GM18868 (cell line): Measurements from ENCODE around the gene XPA.
"Not testable (repeated sequence)": the region's sequence is repeated elsewhere in the genome, so short reads cannot be mapped to it uniquely, and the experiment has no call there.

Experiments used
- ATAC-seq: cut with Tn5 transposase; IDR thresholded peaks from one replicate; pipeline ENCODE4 v1.9.1; 2021; ENCODE audit warnings: mild to moderate bottlenecking, moderate library complexity; ENCODE audit not compliant: unreplicated experiment

XPA gene

DNA sequence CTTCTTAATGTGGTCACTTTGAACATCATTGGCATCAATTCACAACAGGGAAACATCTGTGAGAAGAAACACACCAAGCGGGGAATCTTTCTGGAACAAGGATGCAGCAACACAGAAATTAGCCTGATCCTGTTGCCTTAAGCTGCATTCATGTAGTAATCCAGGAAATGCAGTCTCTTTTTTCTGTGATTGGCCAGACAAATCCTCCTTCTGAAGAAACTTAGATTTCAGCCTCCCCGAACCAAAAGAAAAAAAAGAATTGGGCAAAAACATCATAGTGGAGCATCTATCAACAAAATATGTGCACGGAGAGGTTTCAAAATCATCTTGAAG lies 7.2 kb upstream of the XPA start:
- no peak for ATAC-seq

DNA sequence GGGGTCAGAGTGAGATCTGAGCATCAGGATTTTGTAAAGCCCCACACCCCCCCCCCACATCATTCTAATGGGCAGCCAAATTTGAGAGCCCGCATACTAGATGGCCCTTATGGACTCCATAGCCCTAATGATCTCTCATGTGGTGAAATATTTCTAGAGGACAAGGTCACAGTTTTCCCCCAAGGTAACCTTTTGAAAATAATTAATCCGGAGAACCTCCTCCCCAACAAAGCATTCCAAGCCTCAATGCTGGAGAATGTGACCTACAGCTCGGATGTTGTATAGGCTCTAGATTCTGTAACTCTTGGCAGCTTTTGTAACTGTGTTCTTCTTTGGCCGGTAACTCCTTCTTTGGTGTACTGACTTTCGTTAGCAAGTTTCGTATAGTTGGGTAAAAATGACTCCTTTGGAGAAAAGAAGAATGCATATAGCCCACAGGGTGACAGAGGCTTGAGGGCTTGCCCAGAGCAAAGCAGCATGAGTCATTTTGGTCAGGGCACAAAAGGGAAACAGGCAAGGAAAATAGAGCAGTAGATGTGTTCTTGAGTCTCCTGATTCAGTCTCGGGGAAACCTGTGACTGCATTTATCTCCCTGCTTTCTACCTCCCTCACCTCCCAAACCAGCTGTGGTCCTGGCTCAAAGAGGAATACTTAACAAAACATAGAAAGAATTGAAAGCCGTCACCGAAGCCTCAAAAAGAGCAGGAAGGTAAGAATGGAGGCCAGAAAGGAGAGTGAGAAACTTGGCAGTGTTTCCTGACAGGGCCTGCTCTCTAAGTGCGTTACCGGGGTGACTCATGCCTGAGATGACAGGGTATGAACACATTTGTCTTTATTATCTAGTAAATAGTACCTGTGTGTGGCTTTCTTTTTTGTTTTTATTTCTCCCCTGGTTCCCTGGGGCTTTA lies 6.6 kb upstream of the XPA start:
- ATAC-seq, result peak; percentile 70

DNA sequence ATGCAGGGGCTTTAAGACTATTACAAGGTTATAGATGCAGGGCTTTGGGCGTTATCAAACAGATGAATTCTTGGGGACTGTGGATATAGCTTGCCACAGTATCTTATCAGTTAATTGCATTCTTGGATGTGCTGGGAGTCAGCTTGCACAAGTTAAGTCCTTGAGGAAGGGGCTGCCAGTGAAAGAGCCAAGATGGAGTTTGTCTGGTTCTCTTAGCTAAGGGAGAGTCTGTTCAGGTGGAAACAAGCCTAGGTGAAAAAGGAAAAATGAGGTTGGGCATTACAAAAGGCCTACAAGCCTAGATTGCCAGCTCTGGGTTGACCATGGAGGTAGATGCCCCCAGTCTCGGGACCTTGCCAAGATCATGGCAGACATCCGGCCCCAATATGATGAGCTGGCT lies 2.7 kb upstream of the XPA start:
- ATAC-seq, result not testable (repeated sequence)

- ATAC-seq, result not testable (repeated sequence)
Observed at GRCh38 chr9:97699281-97699680, 2.1 kb upstream of the XPA start.

GRCh38 chr9:97698865-97699264 lies 1.7 kb upstream of the XPA start:
- ATAC-seq, result no peak

- ATAC-seq, result no peak
Observed at GRCh38 chr9:97697837-97698236, 697 bp upstream of the XPA start.

- no peak for ATAC-seq
Observed at GRCh38 chr9:97695995-97696802, 941 bp downstream of the XPA start.

- no peak for ATAC-seq
Observed at GRCh38 chr9:97695390-97695789, 1.8 kb downstream of the XPA start.

DNA sequence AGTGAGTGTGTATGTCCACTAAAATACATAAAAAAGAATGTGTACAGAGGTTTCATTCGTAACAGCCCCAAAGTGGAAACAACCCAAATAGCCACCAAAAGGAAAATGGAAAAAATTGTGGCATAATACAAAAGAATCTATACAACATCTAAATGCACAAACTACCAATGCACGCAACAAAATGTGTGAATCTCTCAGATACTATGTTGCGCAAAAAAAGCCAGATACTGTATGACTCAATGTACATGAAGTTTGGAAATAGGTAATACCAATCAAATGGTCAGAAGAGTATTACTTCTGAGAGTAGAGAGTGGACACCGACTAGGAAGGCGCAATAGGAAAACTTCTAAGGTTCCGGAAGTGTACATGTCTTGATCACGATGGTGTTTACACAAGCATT lies 2.4 kb downstream of the XPA start:
- ATAC-seq, result no peak

DNA sequence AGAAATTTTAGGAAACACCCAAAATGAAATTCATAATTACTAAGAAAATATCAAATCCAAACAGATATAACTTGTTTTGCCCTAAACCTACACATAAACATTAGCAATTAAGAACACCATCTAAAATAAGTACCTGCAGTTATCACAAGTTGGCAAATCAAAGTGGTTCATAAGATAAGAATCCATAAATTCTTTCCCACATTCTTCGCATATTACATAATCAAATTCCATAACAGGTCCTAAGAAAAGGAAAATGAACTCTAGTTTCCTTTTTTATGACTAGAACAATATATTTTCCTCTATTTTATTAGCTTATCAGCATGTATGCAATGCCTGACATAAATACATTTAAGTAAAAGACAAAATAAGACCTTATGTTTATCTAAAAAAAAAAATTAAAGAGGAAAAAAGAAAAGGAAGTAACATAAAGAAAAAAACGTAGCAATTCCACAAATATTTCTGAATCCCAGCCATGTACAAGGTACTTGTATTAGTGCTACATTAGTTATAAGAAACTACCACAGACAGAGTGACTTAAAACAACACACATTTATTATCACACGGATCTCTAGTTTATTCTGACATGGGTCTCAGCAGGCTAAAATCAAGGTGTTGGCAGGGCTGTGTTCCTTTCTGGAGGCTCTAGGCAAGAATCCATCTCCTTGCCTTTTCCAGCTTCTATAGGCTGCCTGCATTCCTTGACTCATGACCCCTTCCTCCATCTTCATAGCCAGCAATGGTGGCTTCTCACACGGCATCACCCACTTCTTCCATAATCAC lies 7.5 kb downstream of the XPA start:
- no peak for ATAC-seq

- no peak for ATAC-seq
Observed at GRCh38 chr9:97688654-97689053, 8.5 kb downstream of the XPA start.

- ATAC-seq, result no peak
Observed at GRCh38 chr9:97682242-97682641, 14.9 kb downstream of the XPA start.

DNA sequence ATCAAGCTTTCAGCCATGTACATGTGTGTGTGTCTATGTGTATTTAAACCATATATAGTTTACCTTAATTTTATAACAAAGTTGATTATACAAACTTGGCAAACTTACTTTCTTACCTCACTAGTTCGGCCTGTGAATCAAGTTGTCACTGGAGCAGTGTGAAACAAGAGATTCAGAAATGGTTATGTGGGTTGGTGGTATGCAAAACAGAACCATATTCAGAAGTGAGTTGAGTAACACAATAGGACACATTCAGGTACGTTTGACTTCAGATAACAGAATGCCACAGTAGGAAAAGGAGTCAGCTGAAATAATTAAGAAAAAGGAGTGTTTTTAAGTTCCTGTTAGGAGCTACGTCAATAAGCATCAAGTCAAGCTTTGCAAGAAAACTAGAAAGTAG lies 21.5 kb downstream of the XPA start:
- ATAC-seq, result no peak

- ATAC-seq, result no peak
Observed at GRCh38 chr9:97673922-97674321, 23.2 kb downstream of the XPA start.

DNA sequence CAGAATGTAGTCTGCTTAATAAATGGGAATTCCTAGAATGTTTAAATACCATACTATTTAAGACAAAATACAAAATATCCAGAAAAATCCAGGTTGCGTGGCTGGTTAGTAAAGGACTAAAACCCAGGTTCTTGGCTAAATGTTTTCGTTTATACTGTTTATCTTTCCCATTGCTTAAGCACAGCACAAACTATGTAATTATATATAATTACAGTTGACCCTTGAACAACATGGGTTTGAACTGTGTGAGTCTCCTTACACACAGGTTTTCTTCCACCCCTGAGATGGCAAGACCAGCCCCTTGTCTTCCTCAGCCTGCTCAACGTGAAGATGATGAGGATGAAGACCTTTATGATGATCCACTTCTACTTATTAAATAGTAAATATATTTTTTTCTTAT lies 24.7 kb downstream of the XPA start:
- ATAC-seq, result no peak

GRCh38 chr9:97670586-97670985 lies 26.6 kb downstream of the XPA start:
- ATAC-seq, result no peak

DNA sequence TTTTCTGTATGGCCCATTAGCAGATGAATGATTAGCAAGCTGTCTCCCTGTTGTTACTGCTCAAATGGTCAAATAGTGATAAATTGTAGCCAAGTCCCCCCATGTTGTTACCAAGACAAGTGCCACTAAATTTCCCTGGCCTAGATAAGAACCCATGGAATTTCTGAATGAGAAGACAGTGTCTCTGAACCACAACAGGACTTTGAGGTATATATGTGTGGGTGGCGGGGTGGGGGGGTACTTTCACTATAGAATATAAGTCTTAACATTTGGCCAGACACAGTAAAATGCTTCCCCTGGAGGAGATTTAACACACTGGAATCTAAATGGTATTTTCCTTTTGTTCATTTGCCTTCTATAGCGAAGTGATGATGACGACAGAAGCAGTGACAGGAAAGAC lies 28.7 kb downstream of the XPA start:
- no peak for ATAC-seq

DNA sequence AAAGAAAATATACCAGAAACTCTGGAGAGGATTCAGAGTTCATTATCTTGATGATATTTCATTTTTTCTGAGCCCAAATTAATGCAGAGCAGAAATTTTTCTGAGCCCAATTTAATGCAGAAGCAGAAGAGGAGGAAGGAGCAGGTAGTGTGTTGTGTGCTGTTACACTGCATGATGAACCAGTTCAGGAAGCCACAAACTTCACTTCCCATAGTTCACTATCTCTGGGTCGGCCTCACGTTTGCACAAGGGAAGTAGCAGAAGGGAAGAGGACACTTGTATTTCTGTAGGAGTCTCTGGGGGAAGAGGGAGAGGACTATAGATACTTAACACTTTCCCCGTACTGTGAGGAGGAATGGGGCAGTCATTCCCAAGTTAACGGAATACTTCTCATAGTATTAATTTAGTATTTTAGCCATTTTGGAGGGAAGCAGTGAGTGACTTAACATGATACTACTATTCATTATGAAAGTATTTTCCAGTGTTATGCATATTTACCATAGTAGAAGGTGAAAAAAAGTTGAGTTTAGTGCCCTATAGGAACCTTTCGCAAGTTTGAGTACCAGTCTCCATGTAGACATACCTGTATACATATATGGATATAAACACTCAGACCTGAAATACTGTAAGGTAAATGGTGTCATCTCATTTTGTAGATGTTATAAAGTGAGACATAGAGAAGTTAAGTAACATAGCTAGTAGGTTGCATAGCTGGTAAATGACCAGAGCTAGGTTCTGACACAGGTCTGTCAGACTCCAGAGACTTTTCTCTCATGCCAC lies 30.0 kb downstream of the XPA start:
- ATAC-seq, result no peak

- ATAC-seq, result no peak
Observed at GRCh38 chr9:97665742-97666141, 31.4 kb downstream of the XPA start.

GRCh38 chr9:97660847-97661246 lies 36.3 kb downstream of the XPA start:
- no peak for ATAC-seq

DNA sequence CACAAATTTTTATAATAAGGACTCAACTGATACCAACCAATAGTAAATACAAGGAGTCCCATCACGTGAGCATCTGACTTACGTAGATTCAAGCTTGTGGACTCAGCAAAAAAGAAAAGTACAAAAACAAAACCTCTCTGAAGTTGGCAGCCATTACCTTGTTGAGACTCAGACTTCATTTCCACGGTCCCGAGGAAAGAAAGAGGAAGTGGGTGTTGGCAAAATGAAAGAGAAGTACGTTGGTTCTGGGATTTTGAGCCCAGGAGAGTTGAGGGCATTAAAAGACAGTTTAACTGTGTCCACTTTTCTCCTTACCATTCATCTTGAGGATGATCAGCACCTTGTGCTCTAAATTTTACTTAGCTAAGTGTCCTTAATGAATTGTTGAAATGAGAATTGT lies 36.8 kb downstream of the XPA start:
- no peak for ATAC-seq
